ENCODE measurements around the gene CUL9. TPM values are rescaled to one million over a fixed set of nuclear protein-coding genes. Genes with fewer than 3 reads are reported as not detected.

The CUL9 gene
- total RNA-seq, 1 experiment from 2014 or later, result 15.2 TPM

DNA sequence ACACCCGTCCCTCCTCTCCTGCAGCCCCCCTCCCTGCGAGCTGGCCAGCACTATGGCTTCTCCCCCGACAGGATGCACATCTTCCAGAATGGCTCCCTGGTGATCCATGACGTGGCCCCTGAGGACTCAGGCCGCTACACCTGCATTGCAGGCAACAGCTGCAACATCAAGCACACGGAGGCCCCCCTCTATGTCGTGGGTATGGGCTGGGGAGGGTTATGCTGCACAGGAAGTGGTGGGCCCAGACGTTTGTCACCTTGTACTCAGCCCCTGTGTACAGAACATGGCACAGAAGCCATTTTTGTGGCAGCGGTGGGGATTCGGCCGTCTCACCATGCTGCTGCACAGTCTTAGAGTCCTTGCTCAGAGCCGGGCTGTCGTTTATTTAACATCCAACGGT lies 39.9 kb upstream of the CUL9 start:
- Mint-ChIP-seq H3K27ac (peak overlapping the region in 1 of 3 experiments; percentile 91; a peak in 2 of 7 replicates), H3K36me3 (ENCODE audit: insufficient read depth in 1 of 3, low read depth in 3 of 3) (peaks cover 6 to 42% (median 30%) of the 10 kb centered on the region in 3 experiments), H3K9me3 (no peaks in the 10 kb centered on the region), H3K27me3 (ENCODE audit: low read depth) (no peaks in the 10 kb centered on the region), H3K4me1 (peaks cover 10% of the 10 kb centered on the region in 2 experiments), H3K4me3 (peak overlapping the region in 1 of 2 experiments; percentile 55; a peak in 1 of 5 replicates)
- Histone ChIP-seq H4K91ac (ENCODE audit: insufficient read length, low read depth, low read length) (no peak overlapping the region), H3K56ac (ENCODE audit: insufficient read length, low read depth, low read length) (no peak overlapping the region), H2AFZ (ENCODE audit: low read length) (no peak overlapping the region), H3K9me3 (ENCODE audit: control insufficient read depth, low read depth, low read length) (no peaks in the 10 kb centered on the region), H3K27ac (ENCODE audit: insufficient read length, low read depth, low read length) (no peak overlapping the region), H3K18ac (ENCODE audit: insufficient read length, low read depth, low read length) (no peak overlapping the region), H4K8ac (replicated peaks; ENCODE audit: insufficient read length, low read depth, low read length) (no peak overlapping the region), H2BK15ac (ENCODE audit: low read depth, low read length) (no peak overlapping the region), H3K4ac (ENCODE audit: low read depth, low read length) (no peak overlapping the region), H3K23ac (ENCODE audit: insufficient read length, low read depth, low read length) (no peak overlapping the region), H2BK20ac (ENCODE audit: low read depth, low read length, poor library complexity, severe bottlenecking) (no peak overlapping the region), H3K23me2 (ENCODE audit: insufficient read length, low read depth, low read length, poor library complexity, severe bottlenecking) (no peaks in the 10 kb centered on the region), H2BK120ac (ENCODE audit: low read depth, low read length, poor library complexity, severe bottlenecking) (no peak overlapping the region), H3K27me3 (ENCODE audit: insufficient read depth, low read length) (no peaks in the 10 kb centered on the region), H2BK12ac (ENCODE audit: insufficient read length, low read depth, low read length) (no peak overlapping the region), H2AK5ac (ENCODE audit: insufficient read length, low read length) (no peak overlapping the region), H3T11ph (ENCODE audit: low read length) (no peak overlapping the region), H3K9ac (ENCODE audit: extremely low read depth, insufficient read length, low read length) (no peak overlapping the region), H3K4me1 (ENCODE audit: insufficient read depth, low read length) (no peaks in the 10 kb centered on the region), H4K20me1 (ENCODE audit: control insufficient read depth, insufficient read depth, insufficient read length) (no peaks in the 10 kb centered on the region), H3K79me2 (ENCODE audit: insufficient read depth, low read length) (no peaks in the 10 kb centered on the region), H2BK5ac (ENCODE audit: insufficient read length, low read length) (no peak overlapping the region), H3K79me1 (ENCODE audit: insufficient read depth, low read depth, low read length, poor library complexity, severe bottlenecking) (no peaks in the 10 kb centered on the region), H3K14ac (ENCODE audit: insufficient read depth, low read length) (no peak overlapping the region), H4K5ac (ENCODE audit: insufficient read length, low read depth, low read length) (no peak overlapping the region), H3K4me2 (ENCODE audit: insufficient read depth, insufficient read length, low read length) (no peak overlapping the region)
- no CpG with 5 or more reads among the region's 14 CpGs for WGBS (ENCODE audit: extremely low coverage, insufficient read length, low lambda C conversion rate)
- TF ChIP-seq, protein P1, sequence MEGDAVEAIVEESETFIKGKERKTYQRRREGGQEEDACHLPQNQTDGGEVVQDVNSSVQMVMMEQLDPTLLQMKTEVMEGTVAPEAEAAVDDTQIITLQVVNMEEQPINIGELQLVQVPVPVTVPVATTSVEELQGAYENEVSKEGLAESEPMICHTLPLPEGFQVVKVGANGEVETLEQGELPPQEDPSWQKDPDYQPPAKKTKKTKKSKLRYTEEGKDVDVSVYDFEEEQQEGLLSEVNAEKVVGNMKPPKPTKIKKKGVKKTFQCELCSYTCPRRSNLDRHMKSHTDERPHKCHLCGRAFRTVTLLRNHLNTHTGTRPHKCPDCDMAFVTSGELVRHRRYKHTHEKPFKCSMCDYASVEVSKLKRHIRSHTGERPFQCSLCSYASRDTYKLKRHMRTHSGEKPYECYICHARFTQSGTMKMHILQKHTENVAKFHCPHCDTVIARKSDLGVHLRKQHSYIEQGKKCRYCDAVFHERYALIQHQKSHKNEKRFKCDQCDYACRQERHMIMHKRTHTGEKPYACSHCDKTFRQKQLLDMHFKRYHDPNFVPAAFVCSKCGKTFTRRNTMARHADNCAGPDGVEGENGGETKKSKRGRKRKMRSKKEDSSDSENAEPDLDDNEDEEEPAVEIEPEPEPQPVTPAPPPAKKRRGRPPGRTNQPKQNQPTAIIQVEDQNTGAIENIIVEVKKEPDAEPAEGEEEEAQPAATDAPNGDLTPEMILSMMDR (conservative IDR thresholded peaks at IDR 0.05), result no peak
- DNase-seq, result no peak
